K562 (cell line): ENCODE data around the gene UNC93B1. TPM values are rescaled to one million over a fixed set of nuclear protein-coding genes. Genes with fewer than 3 reads are reported as not detected.
A peak's percentile ranks its signal among the peaks of the same experiment; 100 is the strongest.

Experiments
- ATAC-seq: fragments of 200-7000 bp; cut with Tn5 transposase; 3 replicates; pipeline ENCODE4 v1.9.1; 2020; ENCODE audit warnings: moderate library complexity
- BruUV-seq: library from RNA; stranded (reverse); fragments of 400-500 nt; replicated peaks from 2 replicates; lab custom pipeline; 2021; lab: Mats Ljungman, UMichigan
- CTCF ChIA-PET: fragments of 300-600 bp; formaldehyde crosslinking; extraction: SDS; loops from one replicate; lab custom pipeline; 2021; ENCODE audit warnings: low intra/inter-chr PET ratio; lab: Yijun Ruan, JAX
- POLR2A ChIA-PET: fragments of 300-600, 350-650 bp; sonication (Branson Sonifier 250); formaldehyde crosslinking; extraction: SDS; loops from one replicate; lab custom pipeline; 2021; ENCODE audit warnings: antibody characterized with exemption, inconsistent platforms; lab: Yijun Ruan, JAX
- DNase-seq, 4 experiments: peaks; one replicate each; pipeline versions ENCODE4 v3.0.0 to v3.0.0-alpha.2; 2011 to 2018; ENCODE audit warnings: low spot score in 3 of 4, mixed read lengths in 3 of 4; ENCODE audit errors: extremely low read depth in 1 of 4
- FAIRE-seq: peaks from 2 replicates; lab custom pipeline; 2011; peaks lifted over from hg19 to GRCh38; lab: Jason Lieb, UNC
- H2AFZ ChIP-seq: 2 replicates; pipeline ENCODE4 v1.6.0; 2011; ENCODE audit warnings: low read depth, low read length, control low read depth, inconsistent platforms
- H3K27ac ChIP-seq: fragments of 200-600 bp; 3 replicates; pipeline ENCODE4 v1.8.0; 2011; ENCODE audit warnings: low read depth, mild to moderate bottlenecking, control low read depth, inconsistent platforms, low read length, moderate library complexity, mixed read lengths; ENCODE audit errors: extremely low read depth
- H3K27me3 ChIP-seq, 2 experiments: fragments of 300-600 bp in 1 of 2; 2 replicates in 1 of 2; 3 replicates in 1 of 2; pipeline versions ENCODE4 v1.6.0 to v1.8.0; 2011; ENCODE audit warnings: inconsistent platforms in 2 of 2, low read length in 2 of 2, mild to moderate bottlenecking in 1 of 2, mixed read lengths in 1 of 2, moderate library complexity in 1 of 2; ENCODE audit not compliant: control insufficient read depth in 2 of 2, insufficient read depth in 2 of 2
- H3K36me3 ChIP-seq: fragments of 300-600 bp; 3 replicates; pipeline ENCODE4 v1.8.0; 2011; ENCODE audit warnings: mild to moderate bottlenecking, low read length, inconsistent platforms; ENCODE audit not compliant: control insufficient read depth, insufficient read depth
- H3K4me1 ChIP-seq, 2 experiments: fragments of 200-600 bp in 1 of 2; replicated peaks in 1 of 2; 2 replicates in 1 of 2; 3 replicates in 1 of 2; pipeline versions ENCODE4 v1.5.1 to v1.8.0; 2011; ENCODE audit warnings: inconsistent platforms in 2 of 2, low read length in 2 of 2, mild to moderate bottlenecking in 1 of 2, mixed read lengths in 1 of 2, moderate library complexity in 1 of 2; ENCODE audit not compliant: control insufficient read depth in 2 of 2, insufficient read depth in 2 of 2
- H3K4me2 ChIP-seq: 2 replicates; pipeline ENCODE4 v1.6.1; 2011; ENCODE audit warnings: low read length, control low read depth, inconsistent platforms, mixed read lengths; ENCODE audit not compliant: insufficient read depth
- H3K4me3 ChIP-seq: fragments of 200-600 bp; sonication (generic), shearing (Covaris generic); 2 replicates; pipeline ENCODE4 v1.5.1; 2016; ENCODE audit warnings: control low read depth, inconsistent platforms
- H3K79me2 ChIP-seq: fragments of 200-600 bp; 3 replicates; pipeline ENCODE4 v1.8.0; 2011; ENCODE audit warnings: low read length, inconsistent platforms; ENCODE audit not compliant: control insufficient read depth, insufficient read depth
- H3K9ac ChIP-seq, 2 experiments: 2 replicates each; pipeline versions ENCODE4 v1.6.0 to v1.6.1; 2011; ENCODE audit warnings: low read depth in 2 of 2, low read length in 2 of 2, control low read depth in 1 of 2, inconsistent platforms in 1 of 2, mild to moderate bottlenecking in 1 of 2, mixed read lengths in 1 of 2; ENCODE audit not compliant: insufficient read depth in 1 of 2
- H3K9me1 ChIP-seq: one replicate; pipeline ENCODE4 v1.6.0; 2011; ENCODE audit warnings: inconsistent platforms, mild to moderate bottlenecking, low read length, moderate library complexity; ENCODE audit not compliant: control insufficient read depth, insufficient read depth
- H3K9me3 ChIP-seq: replicated peaks from 2 replicates; pipeline ENCODE4 v1.5.1; 2011; ENCODE audit warnings: low read depth, low read length, inconsistent platforms; ENCODE audit not compliant: control insufficient read depth, insufficient read depth
- H4K20me1 ChIP-seq: replicated peaks from 2 replicates; pipeline ENCODE4 v1.6.1; 2011; ENCODE audit warnings: low read length, inconsistent platforms, mixed read lengths; ENCODE audit not compliant: control insufficient read depth, insufficient read depth
- ATF1 ChIP-seq, 2 experiments: fragments of 450-650 bp in 1 of 2; IDR thresholded peaks; 2 replicates each; pipeline ENCODE4 v1.6.1; 2016; ENCODE audit warnings: missing compliant biosample characterization in 1 of 2, missing genetic modification characterization in 1 of 2
- CBX5 ChIP-seq: IDR thresholded peaks from 2 replicates; pipeline ENCODE4 v1.6.1; 2014; ENCODE audit warnings: low read depth, borderline replicate concordance
- CXXC5 ChIP-seq: fragments of 250-450 bp; sonication (Bioruptor Pico); IDR thresholded peaks from 2 replicates; pipeline ENCODE4 v1.8.0; 2022; ENCODE audit warnings: inconsistent platforms, mild to moderate bottlenecking, moderate library complexity
- ERF ChIP-seq: fragments of 450-650 bp; formaldehyde crosslinking; IDR thresholded peaks from 2 replicates; pipeline ENCODE4 v1.4.0; 2020; ENCODE audit warnings: mild to moderate bottlenecking, mixed read lengths
- FOSL1 ChIP-seq: fragments of 200-800 bp; sonication (Bioruptor generic); conservative IDR thresholded peaks from 2 replicates; pipeline ENCODE4 v1.6.1; 2016; ENCODE audit warnings: missing genetic modification characterization, missing compliant biosample characterization
- HDGF ChIP-seq: fragments of 450-650 bp; IDR thresholded peaks from 2 replicates; pipeline ENCODE4 v1.6.1; 2016
- PHB2 ChIP-seq: fragments of 450-650 bp; IDR thresholded peaks from 2 replicates; pipeline ENCODE4 v1.6.1; 2017; ENCODE audit warnings: low read depth
- RBBP5 ChIP-seq: fragments of 200-600 bp; sonication (generic); IDR thresholded peaks from 2 replicates; pipeline ENCODE4 v1.6.1; 2012; ENCODE audit warnings: borderline replicate concordance, mild to moderate bottlenecking, low read length, control low read depth, inconsistent platforms; ENCODE audit not compliant: insufficient read depth, poor library complexity, severe bottlenecking
- RBM39 ChIP-seq: fragments of 200-400 bp; formaldehyde crosslinking; optimal IDR thresholded peaks from 2 replicates; pipeline ENCODE3; 2018; ENCODE audit warnings: low read depth, low read length
- XRCC4 ChIP-seq: IDR thresholded peaks from one replicate; pipeline ENCODE4 v1.6.1; 2011; ENCODE audit not compliant: insufficient read depth, insufficient read length; ENCODE audit errors: extremely low read depth
- ZBTB7A ChIP-seq: IDR thresholded peaks from 2 replicates; pipeline ENCODE4 v1.6.1; 2011; ENCODE audit warnings: low read depth, mild to moderate bottlenecking, low read length, moderate library complexity, borderline replicate concordance; ENCODE audit not compliant: control insufficient read depth
- ZNF584 ChIP-seq: fragments of 200-800 bp; sonication (Bioruptor generic); IDR thresholded peaks from 2 replicates; pipeline ENCODE4 v1.6.1; 2016; ENCODE audit warnings: low read depth, mild to moderate bottlenecking, missing genetic modification characterization, missing compliant biosample characterization
- WGBS: fragments of 100-300 bp; shearing (Covaris generic); methylation state at CpG from one replicate; pipeline ENCODE4 v1.1.6; 2016; ENCODE audit warnings: low coverage, mixed read lengths; ENCODE audit not compliant: insufficient coverage; ENCODE audit errors: missing lambda C conversion rate; 5-methylcytosine and 5-hydroxymethylcytosine counted together
- in situ Hi-C: fragments of 300-500 bp; cut with MboI; formaldehyde crosslinking; loops from 4 replicates; pipeline ENCODE4 v1.15.0; 2018; ENCODE audit warnings: inconsistent platforms, mixed read lengths
- intact Hi-C: fragments of 100-400 bp; cut with micrococcal nuclease; formaldehyde crosslinking; loops from 2 replicates; pipeline ENCODE4 v1.14.2; 2022
- polyA plus RNA-seq, 8 experiments: library from polyadenylated mRNA; depleted of rRNA in 4 of 8; stranded (reverse) in 5 of 8; unstranded in 3 of 8; fragments of >200 nt; fragmentation: Nextera tagmentation in 2 of 8; fragmentation: Illumina TruSeq in 1 of 8; extraction: Ambion mirVana in 2 of 8; extraction: Trizol in 1 of 8; gene quantifications; 2 replicates each; pipeline versions ENCODE4 v1.2.1 to v1.2.3, GENCODE V29; 2011 to 2014; ENCODE audit warnings: inconsistent platforms in 1 of 8, missing spikeins in 1 of 8
- total RNA-seq, 7 experiments: library from RNA; depleted of rRNA in 6 of 7; stranded (reverse); fragments of >200 nt in 6 of 7; fragmentation: Illumina TruSeq in 2 of 7; extraction: Trizol in 2 of 7; gene quantifications; 2 replicates each; pipeline versions ENCODE4 v1.2.1 to v1.2.3, GENCODE V29; 2011 to 2021; ENCODE audit warnings: low replicate concordance in 1 of 7
- TF ChIP-seq, protein P1 (sequence below): fragments of 450-650 bp; IDR thresholded peaks from 2 replicates; pipeline ENCODE4 v1.6.1; 2017; ENCODE audit warnings: antibody characterized with exemption, mild to moderate bottlenecking
- TF ChIP-seq, protein P2 (sequence below): sonication (generic); formaldehyde crosslinking; IDR thresholded peaks from 2 replicates; pipeline ENCODE4 v1.8.0; 2022; ENCODE audit warnings: missing genetic modification reagents, mild to moderate bottlenecking, borderline replicate concordance
- TF ChIP-seq, protein P3 (sequence below): fragments of 450-650 bp; IDR thresholded peaks from 2 replicates; pipeline ENCODE4 v1.6.1; 2016

UNC93B1 gene
- total and polyA plus RNA-seq, 9 of the 15 experiments (the other 6 are each of a cell fraction or from before 2014, with no cell fraction given), result 0.10 to 13.6 (median 6.5) TPM

DNA sequence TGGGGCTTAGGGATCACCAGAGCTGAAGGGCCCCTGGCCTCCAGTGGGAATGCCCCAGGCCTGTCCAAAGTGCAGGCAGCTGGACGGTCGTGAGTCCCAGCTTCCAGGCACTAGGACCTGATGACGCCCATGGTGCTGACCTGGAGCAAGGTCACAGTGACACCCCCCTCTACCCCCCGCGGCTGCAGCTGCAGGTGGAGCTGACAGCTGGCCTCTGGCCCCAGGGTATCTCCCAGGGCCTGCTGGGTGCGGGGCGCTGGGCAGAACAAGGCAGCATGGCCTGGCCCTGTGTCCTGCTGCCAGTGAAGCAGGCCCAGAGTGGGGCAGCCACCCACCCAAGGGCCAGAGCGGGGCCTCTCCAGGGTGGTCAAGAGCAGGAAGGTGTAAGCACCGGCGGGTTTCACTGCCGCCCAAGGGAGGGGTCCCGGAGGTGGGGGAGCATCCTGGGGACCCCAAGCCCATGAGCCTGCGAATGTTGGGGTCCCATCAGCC, 34.4 kb upstream of the UNC93B1 start:
- CTCF ChIA-PET, result no interaction called here
- intact Hi-C loops, result no loop called here
- peak overlapping the region; percentile 74 for H3K4me2 ChIP-seq
- BruUV-seq, result TSS peak; percentile 93
- H3K9ac ChIP-seq, result peak overlapping the region; percentile 72 to 90
- FAIRE-seq (no peak), DNase-seq (peak; percentile 60 to 74 (median 66)), ATAC-seq (peak; percentile 29)
- H3K79me2 ChIP-seq, result peaks cover 37% of the 10 kb centered on the region
- H2AFZ ChIP-seq, result peak overlapping the region; percentile 95
- no peaks in the 10 kb centered on the region for H4K20me1 ChIP-seq
- POLR2A ChIA-PET, result interaction anchor here (0.6 to 1.7 kb wide), 5 partner anchors 10 to 621 kb away, joined by 3 to 8 read pairs (median 3); no protein-coding TSS in a partner anchor
- peak overlapping the region; percentile 92 for H3K4me3 ChIP-seq
- in situ Hi-C loops, result no loop called here
- H3K4me1 ChIP-seq, result peaks cover 43 to 80% of the 10 kb centered on the region in 2 experiments
- H3K27me3 ChIP-seq, result no peaks in the 10 kb centered on the region
- WGBS, result 10% methylated on average over 9 of the region's 13 CpGs
- peaks cover 48% of the 10 kb centered on the region; the same call in 2 of the 3 replicates for H3K36me3 ChIP-seq
- no peaks in the 10 kb centered on the region for H3K9me1 ChIP-seq
- H3K9me3 ChIP-seq, result no peaks in the 10 kb centered on the region
- H3K27ac ChIP-seq, result peak overlapping the region; percentile 83
- TF ChIP-seq ZNF584 (CRISPR knock-in tag) (no peak), ZBTB7A (peak; percentile 82), ERF (no peak), FOSL1 (0 out of 2 replicates have a peak, but pooled peaks have one; percentile 5), CBX5 (no peak), XRCC4 (no peak), RBM39 (no peak), HDGF (peak; percentile 70; the same call in 1 of the 2 replicates), PHB2 (0 out of 2 replicates have a peak, but pooled peaks have one; percentile 8), ATF1 (CRISPR knock-in tag; IDR thresholded peaks at IDR 0.05) (no peak), ATF1 (tag; IDR thresholded peaks at IDR 0.05) (peak; percentile 42), RBBP5 (peak; percentile 55), CXXC5 (no peak)
- TF ChIP-seq, protein P1, sequence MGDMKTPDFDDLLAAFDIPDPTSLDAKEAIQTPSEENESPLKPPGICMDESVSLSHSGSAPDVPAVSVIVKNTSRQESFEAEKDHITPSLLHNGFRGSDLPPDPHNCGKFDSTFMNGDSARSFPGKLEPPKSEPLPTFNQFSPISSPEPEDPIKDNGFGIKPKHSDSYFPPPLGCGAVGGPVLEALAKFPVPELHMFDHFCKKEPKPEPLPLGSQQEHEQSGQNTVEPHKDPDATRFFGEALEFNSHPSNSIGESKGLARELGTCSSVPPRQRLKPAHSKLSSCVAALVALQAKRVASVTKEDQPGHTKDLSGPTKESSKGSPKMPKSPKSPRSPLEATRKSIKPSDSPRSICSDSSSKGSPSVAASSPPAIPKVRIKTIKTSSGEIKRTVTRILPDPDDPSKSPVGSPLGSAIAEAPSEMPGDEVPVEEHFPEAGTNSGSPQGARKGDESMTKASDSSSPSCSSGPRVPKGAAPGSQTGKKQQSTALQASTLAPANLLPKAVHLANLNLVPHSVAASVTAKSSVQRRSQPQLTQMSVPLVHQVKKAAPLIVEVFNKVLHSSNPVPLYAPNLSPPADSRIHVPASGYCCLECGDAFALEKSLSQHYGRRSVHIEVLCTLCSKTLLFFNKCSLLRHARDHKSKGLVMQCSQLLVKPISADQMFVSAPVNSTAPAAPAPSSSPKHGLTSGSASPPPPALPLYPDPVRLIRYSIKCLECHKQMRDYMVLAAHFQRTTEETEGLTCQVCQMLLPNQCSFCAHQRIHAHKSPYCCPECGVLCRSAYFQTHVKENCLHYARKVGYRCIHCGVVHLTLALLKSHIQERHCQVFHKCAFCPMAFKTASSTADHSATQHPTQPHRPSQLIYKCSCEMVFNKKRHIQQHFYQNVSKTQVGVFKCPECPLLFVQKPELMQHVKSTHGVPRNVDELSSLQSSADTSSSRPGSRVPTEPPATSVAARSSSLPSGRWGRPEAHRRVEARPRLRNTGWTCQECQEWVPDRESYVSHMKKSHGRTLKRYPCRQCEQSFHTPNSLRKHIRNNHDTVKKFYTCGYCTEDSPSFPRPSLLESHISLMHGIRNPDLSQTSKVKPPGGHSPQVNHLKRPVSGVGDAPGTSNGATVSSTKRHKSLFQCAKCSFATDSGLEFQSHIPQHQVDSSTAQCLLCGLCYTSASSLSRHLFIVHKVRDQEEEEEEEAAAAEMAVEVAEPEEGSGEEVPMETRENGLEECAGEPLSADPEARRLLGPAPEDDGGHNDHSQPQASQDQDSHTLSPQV, result peak; percentile 47; the same call in 1 of the 2 replicates
- TF ChIP-seq, protein P2, sequence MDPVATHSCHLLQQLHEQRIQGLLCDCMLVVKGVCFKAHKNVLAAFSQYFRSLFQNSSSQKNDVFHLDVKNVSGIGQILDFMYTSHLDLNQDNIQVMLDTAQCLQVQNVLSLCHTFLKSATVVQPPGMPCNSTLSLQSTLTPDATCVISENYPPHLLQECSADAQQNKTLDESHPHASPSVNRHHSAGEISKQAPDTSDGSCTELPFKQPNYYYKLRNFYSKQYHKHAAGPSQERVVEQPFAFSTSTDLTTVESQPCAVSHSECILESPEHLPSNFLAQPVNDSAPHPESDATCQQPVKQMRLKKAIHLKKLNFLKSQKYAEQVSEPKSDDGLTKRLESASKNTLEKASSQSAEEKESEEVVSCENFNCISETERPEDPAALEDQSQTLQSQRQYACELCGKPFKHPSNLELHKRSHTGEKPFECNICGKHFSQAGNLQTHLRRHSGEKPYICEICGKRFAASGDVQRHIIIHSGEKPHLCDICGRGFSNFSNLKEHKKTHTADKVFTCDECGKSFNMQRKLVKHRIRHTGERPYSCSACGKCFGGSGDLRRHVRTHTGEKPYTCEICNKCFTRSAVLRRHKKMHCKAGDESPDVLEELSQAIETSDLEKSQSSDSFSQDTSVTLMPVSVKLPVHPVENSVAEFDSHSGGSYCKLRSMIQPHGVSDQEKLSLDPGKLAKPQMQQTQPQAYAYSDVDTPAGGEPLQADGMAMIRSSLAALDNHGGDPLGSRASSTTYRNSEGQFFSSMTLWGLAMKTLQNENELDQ (CRISPR knock-in tag), result no peak
- TF ChIP-seq, protein P3, sequence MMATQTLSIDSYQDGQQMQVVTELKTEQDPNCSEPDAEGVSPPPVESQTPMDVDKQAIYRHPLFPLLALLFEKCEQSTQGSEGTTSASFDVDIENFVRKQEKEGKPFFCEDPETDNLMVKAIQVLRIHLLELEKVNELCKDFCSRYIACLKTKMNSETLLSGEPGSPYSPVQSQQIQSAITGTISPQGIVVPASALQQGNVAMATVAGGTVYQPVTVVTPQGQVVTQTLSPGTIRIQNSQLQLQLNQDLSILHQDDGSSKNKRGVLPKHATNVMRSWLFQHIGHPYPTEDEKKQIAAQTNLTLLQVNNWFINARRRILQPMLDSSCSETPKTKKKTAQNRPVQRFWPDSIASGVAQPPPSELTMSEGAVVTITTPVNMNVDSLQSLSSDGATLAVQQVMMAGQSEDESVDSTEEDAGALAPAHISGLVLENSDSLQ, result peak; percentile 36; the same call in 1 of the 2 replicates
